HCT116 (cell line): ENCODE results near the gene SH3PXD2A.

Experiments
- CEBPB ChIP-seq: IDR thresholded peaks from 2 replicates; pipeline ENCODE4 v1.6.1; 2012; ENCODE audit warnings: low read depth
- CTCF ChIP-seq, 3 experiments: fragments of 200-600 bp in 1 of 3; sonication (generic) in 1 of 3; IDR thresholded peaks in 2 of 3; conservative IDR thresholded peaks in 1 of 3; 2 replicates each; pipeline ENCODE4 v1.5.1; 2012 to 2017; ENCODE audit warnings: low read depth in 2 of 3, low read length in 2 of 3, antibody characterized with exemption in 1 of 3, borderline replicate concordance in 1 of 3, control low read depth in 1 of 3, mild to moderate bottlenecking in 1 of 3, mixed read lengths in 1 of 3, mixed run types in 1 of 3, moderate library complexity in 1 of 3; ENCODE audit not compliant: insufficient read depth in 1 of 3
- ZBTB33 ChIP-seq: IDR thresholded peaks from 2 replicates; pipeline ENCODE4 v1.6.1; 2011; ENCODE audit warnings: mild to moderate bottlenecking, low read length, moderate library complexity; ENCODE audit not compliant: insufficient replicate concordance; ENCODE audit errors: extremely low read depth
- ZNF274 ChIP-seq: fragments of 200-500 bp; sonication (Bioruptor generic); IDR thresholded peaks from 2 replicates; pipeline ENCODE4 v1.6.1; 2014; ENCODE audit warnings: mild to moderate bottlenecking, low read depth, low read length, inconsistent platforms

GRCh38 chr10:103598654-103599115 is 256.7 kb downstream of the SH3PXD2A start:
- TF ChIP-seq CTCF (IDR thresholded peaks at IDR 0.05 in 2 of 3, conservative IDR thresholded peaks at IDR 0.05 in 1 of 3; ENCODE audit: borderline replicate concordance in 1 of 3, insufficient read depth in 1 of 3, low read depth in 2 of 3, low read length in 2 of 3) (peak; percentile 93 to 98 (median 95)), CEBPB (no peak), ZNF274 (no peak), ZBTB33 (no peak)
